HG03571 (cell line): ENCODE results near the gene PDS5A.
"Not testable (repeated sequence)": the region's sequence is repeated elsewhere in the genome, so short reads cannot be mapped to it uniquely, and the experiment has no call there.

Experiments used
- ATAC-seq: cut with Tn5 transposase; IDR thresholded peaks from one replicate; pipeline ENCODE4 v1.9.1; 2021; ENCODE audit not compliant: unreplicated experiment

PDS5A gene

GRCh38 chr4:39840516-39840915 lies 137.2 kb downstream of the PDS5A start:
- not testable (repeated sequence) for ATAC-seq

- no peak for ATAC-seq
Observed at GRCh38 chr4:39840027-39840426, 137.7 kb downstream of the PDS5A start.

GRCh38 chr4:39838431-39838830 lies 139.3 kb downstream of the PDS5A start:
- not testable (repeated sequence) for ATAC-seq

GRCh38 chr4:39834269-39834668 lies 143.4 kb downstream of the PDS5A start:
- ATAC-seq, result no peak

- no peak for ATAC-seq
Observed at GRCh38 chr4:39825741-39826231, 151.9 kb downstream of the PDS5A start.

GRCh38 chr4:39825090-39825489 lies 152.6 kb downstream of the PDS5A start:
- peak; percentile 42 for ATAC-seq

- no peak for ATAC-seq
Observed at GRCh38 chr4:39823191-39823590, 154.5 kb downstream of the PDS5A start.

- ATAC-seq, result no peak
Observed at GRCh38 chr4:39822662-39823061, 155.0 kb downstream of the PDS5A start.

- no peak for ATAC-seq
Observed at GRCh38 chr4:39821951-39822350, 155.8 kb downstream of the PDS5A start.

- no peak for ATAC-seq
Observed at GRCh38 chr4:39820186-39820585, 157.5 kb downstream of the PDS5A start.

GRCh38 chr4:39818646-39819045 lies 159.1 kb downstream of the PDS5A start:
- no peak for ATAC-seq

GRCh38 chr4:39814403-39815185 lies 163.1 kb downstream of the PDS5A start:
- no peak for ATAC-seq

GRCh38 chr4:39813761-39814160 lies 163.9 kb downstream of the PDS5A start:
- not testable (repeated sequence) for ATAC-seq

GRCh38 chr4:39813033-39813432 lies 164.7 kb downstream of the PDS5A start:
- ATAC-seq, result not testable (repeated sequence)

GRCh38 chr4:39812500-39812899 lies 165.2 kb downstream of the PDS5A start:
- no peak for ATAC-seq

GRCh38 chr4:39808231-39808749 lies 169.4 kb downstream of the PDS5A start:
- ATAC-seq, result no peak

- ATAC-seq, result no peak
Observed at GRCh38 chr4:39802005-39802404, 175.7 kb downstream of the PDS5A start.

GRCh38 chr4:39792976-39793375 lies 184.7 kb downstream of the PDS5A start:
- not testable (repeated sequence) for ATAC-seq

- ATAC-seq, result no peak
Observed at GRCh38 chr4:39792529-39792928, 185.2 kb downstream of the PDS5A start.

- no peak for ATAC-seq
Observed at GRCh38 chr4:39792128-39792527, 185.6 kb downstream of the PDS5A start.

GRCh38 chr4:39786838-39787237 lies 190.9 kb downstream of the PDS5A start:
- no peak for ATAC-seq

GRCh38 chr4:39785083-39785482 lies 192.6 kb downstream of the PDS5A start:
- no peak for ATAC-seq

GRCh38 chr4:39781988-39782387 lies 195.7 kb downstream of the PDS5A start:
- ATAC-seq, result not testable (repeated sequence)
